HG02885 (cell line): Measurements from ENCODE around the gene LUC7L.
"Not testable (repeated sequence)": the region's sequence is repeated elsewhere in the genome, so short reads cannot be mapped to it uniquely, and the experiment has no call there.

ENCODE experiments used
- ATAC-seq: cut with Tn5 transposase; IDR thresholded peaks from one replicate; pipeline ENCODE4 v1.9.1; 2021; ENCODE audit warnings: mild to moderate bottlenecking; ENCODE audit not compliant: unreplicated experiment, poor library complexity

The LUC7L gene

GRCh38 chr16:169014-169413 is 60.2 kb downstream of the LUC7L start:
- ATAC-seq, result no peak

GRCh38 chr16:168424-168823 is 60.8 kb downstream of the LUC7L start:
- no peak for ATAC-seq

GRCh38 chr16:167122-167690 is 62.0 kb downstream of the LUC7L start:
- no peak for ATAC-seq

- no peak for ATAC-seq
Observed at GRCh38 chr16:166375-167121, 62.7 kb downstream of the LUC7L start.

GRCh38 chr16:165539-166374 is 63.5 kb downstream of the LUC7L start, which contains the start of gene HBM:
Gene HBM, plus strand, starts transcription at chr16:165978. Its CDS starts 20 bp downstream, at chr16:165998.
- ATAC-seq, result no peak

- no peak for ATAC-seq
Observed at GRCh38 chr16:164827-165538, 64.3 kb downstream of the LUC7L start.

- ATAC-seq, result not testable (repeated sequence)
Observed at GRCh38 chr16:164134-164823, 65.0 kb downstream of the LUC7L start.

- ATAC-seq, result not testable (repeated sequence)
Observed at GRCh38 chr16:163696-164095, 65.6 kb downstream of the LUC7L start.

- ATAC-seq, result not testable (repeated sequence)
Observed at GRCh38 chr16:163139-163538, 66.1 kb downstream of the LUC7L start.

GRCh38 chr16:162271-162991 is 66.8 kb downstream of the LUC7L start:
- ATAC-seq, result no peak

- no peak for ATAC-seq
Observed at GRCh38 chr16:160691-161190, 68.5 kb downstream of the LUC7L start.

- not testable (repeated sequence) for ATAC-seq
Observed at GRCh38 chr16:160242-160641, 69.0 kb downstream of the LUC7L start.

GRCh38 chr16:159136-159849 is 70.0 kb downstream of the LUC7L start:
- no peak for ATAC-seq

GRCh38 chr16:155031-155398 is 74.2 kb downstream of the LUC7L start:
- no peak for ATAC-seq

- no peak for ATAC-seq
Observed at GRCh38 chr16:154217-155030, 74.8 kb downstream of the LUC7L start.

- ATAC-seq, result not testable (repeated sequence)
Observed at GRCh38 chr16:153550-154216, 75.6 kb downstream of the LUC7L start.

- not testable (repeated sequence) for ATAC-seq
Observed at GRCh38 chr16:153129-153521, 76.1 kb downstream of the LUC7L start.
